IMR-90 (cell line): Measurements from ENCODE around the gene RGS3. TPM values are rescaled to one million over a fixed set of nuclear protein-coding genes. Genes with fewer than 3 reads are reported as not detected.

Source experiments
- ATAC-seq: fragments of 200-7000 bp; cut with Tn5 transposase; 2 replicates; pipeline ENCODE4 v1.9.1; 2020; ENCODE audit warnings: low read depth, mild to moderate bottlenecking, moderate library complexity
- BruUV-seq: library from RNA; stranded (reverse); fragments of 400-500 nt; replicated peaks from 2 replicates; lab custom pipeline; 2021; lab: Mats Ljungman, UMichigan
- CTCF ChIA-PET: fragments of 300-600 bp; formaldehyde crosslinking; extraction: SDS; loops from one replicate; lab custom pipeline; 2021; ENCODE audit warnings: antibody characterized with exemption; lab: Yijun Ruan, JAX
- POLR2A ChIA-PET: fragments of 300-600 bp; sonication (Branson Sonifier 250); formaldehyde crosslinking; loops from one replicate; lab custom pipeline; 2022; ENCODE audit warnings: antibody characterized with exemption; ENCODE audit not compliant: unreplicated experiment; lab: Charles Lee
- DNase-seq: peaks from one replicate; pipeline ENCODE4 v3.0.0; 2013
- H2AFZ ChIP-seq: replicated peaks from 2 replicates; pipeline ENCODE3; 2013; ENCODE audit warnings: low read length, mild to moderate bottlenecking; ENCODE audit not compliant: poor library complexity
- H2AK5ac ChIP-seq: 2 replicates; pipeline ENCODE4 v1.6.1; 2013; ENCODE audit warnings: low read depth, low read length, inconsistent platforms
- H2AK9ac ChIP-seq: replicated peaks from 2 replicates; pipeline ENCODE3; 2013; ENCODE audit warnings: mild to moderate bottlenecking, low read depth, low read length, moderate library complexity; ENCODE audit not compliant: poor library complexity
- H2BK120ac ChIP-seq: 2 replicates; pipeline ENCODE4 v1.6.1; 2013; ENCODE audit warnings: low read depth, low read length, inconsistent platforms
- H2BK15ac ChIP-seq: 3 replicates; pipeline ENCODE4 v1.6.1; 2013; ENCODE audit warnings: low read depth, low read length, inconsistent platforms
- H2BK20ac ChIP-seq: 2 replicates; pipeline ENCODE4 v1.6.1; 2013; ENCODE audit warnings: low read depth, mild to moderate bottlenecking, inconsistent platforms, low read length, moderate library complexity
- H2BK5ac ChIP-seq: 2 replicates; pipeline ENCODE4 v1.6.1; 2013; ENCODE audit warnings: mild to moderate bottlenecking, low read depth, low read length, inconsistent platforms; ENCODE audit not compliant: poor library complexity, severe bottlenecking
- H3K14ac ChIP-seq: replicated peaks from 2 replicates; pipeline ENCODE4 v1.6.1; 2013; ENCODE audit warnings: low read depth, low read length, inconsistent platforms
- H3K18ac ChIP-seq: 2 replicates; pipeline ENCODE4 v1.6.1; 2013; ENCODE audit warnings: low read depth, low read length, control low read depth
- H3K23ac ChIP-seq: 2 replicates; pipeline ENCODE4 v1.6.1; 2013; ENCODE audit warnings: low read depth, low read length, inconsistent platforms
- H3K27ac ChIP-seq: 2 replicates; pipeline ENCODE4 v1.5.1; 2013; ENCODE audit warnings: mild to moderate bottlenecking, control low read depth, low read length; ENCODE audit not compliant: insufficient read depth
- H3K27me3 ChIP-seq: 2 replicates; pipeline ENCODE4 v1.6.1; 2013; ENCODE audit warnings: low read length; ENCODE audit not compliant: control insufficient read depth, insufficient read depth
- H3K36me3 ChIP-seq: 2 replicates; pipeline ENCODE4 v1.6.1; 2013; ENCODE audit warnings: low read length, mixed read lengths; ENCODE audit not compliant: control insufficient read depth, insufficient read depth
- H3K4ac ChIP-seq: 2 replicates; pipeline ENCODE4 v1.6.1; 2013; ENCODE audit warnings: low read depth, low read length, inconsistent platforms
- H3K4me1 ChIP-seq: 2 replicates; pipeline ENCODE4 v1.6.1; 2013; ENCODE audit warnings: low read length, mixed read lengths; ENCODE audit not compliant: control insufficient read depth, insufficient read depth
- H3K4me2 ChIP-seq: 2 replicates; pipeline ENCODE4 v1.6.1; 2013; ENCODE audit warnings: low read depth, mild to moderate bottlenecking, control low read depth, low read length, moderate library complexity
- H3K4me3 ChIP-seq: 2 replicates; pipeline ENCODE4 v1.5.1; 2013; ENCODE audit warnings: low read depth, mild to moderate bottlenecking, control low read depth, low read length, moderate library complexity; ENCODE audit not compliant: insufficient read depth
- H3K56ac ChIP-seq: 2 replicates; pipeline ENCODE4 v1.6.1; 2013; ENCODE audit warnings: low read length, inconsistent platforms; ENCODE audit not compliant: insufficient read depth; ENCODE audit errors: extremely low read depth
- H3K79me1 ChIP-seq, 2 experiments: 2 replicates each; pipeline ENCODE4 v1.6.1; 2013; ENCODE audit warnings: low read length in 2 of 2, inconsistent platforms in 1 of 2, low read depth in 1 of 2
- H3K9ac ChIP-seq: 2 replicates; pipeline ENCODE4 v1.6.1; 2013; ENCODE audit warnings: low read depth, low read length, control low read depth
- H3K9me1 ChIP-seq: 2 replicates; pipeline ENCODE4 v1.6.1; 2013; ENCODE audit warnings: low read length, inconsistent platforms; ENCODE audit not compliant: insufficient read depth
- H3K9me3 ChIP-seq: 2 replicates; pipeline ENCODE4 v1.6.1; 2013; ENCODE audit warnings: low read length; ENCODE audit not compliant: control insufficient read depth, insufficient read depth
- H4K20me1 ChIP-seq: 2 replicates; pipeline ENCODE4 v1.6.1; 2013; ENCODE audit warnings: low read length, inconsistent platforms; ENCODE audit not compliant: insufficient read depth
- H4K5ac ChIP-seq: 2 replicates; pipeline ENCODE4 v1.6.1; 2013; ENCODE audit warnings: mild to moderate bottlenecking, low read depth, low read length, control low read depth
- H4K8ac ChIP-seq, 2 experiments: 2 replicates each; pipeline ENCODE4 v1.6.1; 2013; ENCODE audit warnings: low read depth in 2 of 2, low read length in 2 of 2, control low read depth in 1 of 2, inconsistent platforms in 1 of 2
- H4K91ac ChIP-seq: 2 replicates; pipeline ENCODE4 v1.6.1; 2013; ENCODE audit warnings: low read depth, low read length, inconsistent platforms; ENCODE audit not compliant: insufficient read depth
- BHLHE40 ChIP-seq: fragments of 150-350 bp; IDR thresholded peaks from 2 replicates; pipeline ENCODE4 v1.6.1; 2016; ENCODE audit warnings: mild to moderate bottlenecking, low read depth, low read length
- CHD1 ChIP-seq: IDR thresholded peaks from 2 replicates; pipeline ENCODE4 v1.6.1; 2012; ENCODE audit warnings: low read depth, low read length, improper control_type of control experiment
- MAFK ChIP-seq: IDR thresholded peaks from 2 replicates; pipeline ENCODE4 v1.6.1; 2012; ENCODE audit warnings: low read depth, low read length, improper control_type of control experiment
- MAZ ChIP-seq: IDR thresholded peaks from 2 replicates; pipeline ENCODE4 v1.6.1; 2012; ENCODE audit warnings: low read depth, mild to moderate bottlenecking, low read length, improper control_type of control experiment, moderate library complexity, borderline replicate concordance
- MXI1 ChIP-seq: IDR thresholded peaks from 2 replicates; pipeline ENCODE4 v1.6.1; 2012; ENCODE audit warnings: low read depth, mild to moderate bottlenecking, low read length, moderate library complexity, borderline replicate concordance
- NFE2L2 ChIP-seq: fragments of 150-350 bp; IDR thresholded peaks from 2 replicates; pipeline ENCODE4 v1.6.1; 2016; ENCODE audit warnings: low read depth, mild to moderate bottlenecking, low read length
- RAD21 ChIP-seq: IDR thresholded peaks from 2 replicates; pipeline ENCODE4 v1.6.1; 2012; ENCODE audit warnings: low read length, improper control_type of control experiment
- WGBS, 2 experiments: methylation state at CpG; one replicate each; pipeline versions ENCODE4 v1.1.5 to v1.1.7; 2013; ENCODE audit warnings: missing lambda C conversion rate in 2 of 2; ENCODE audit not compliant: insufficient read length in 1 of 2; ENCODE audit errors: extremely low coverage in 2 of 2; 5-methylcytosine and 5-hydroxymethylcytosine counted together
- dilution Hi-C: fragments of 300-500 bp; cut with HindIII; formaldehyde crosslinking; loops from one replicate; pipeline ENCODE4 v1.14.3; 2018; ENCODE audit warnings: low sequenced_read_pairs; ENCODE audit not compliant: unreplicated experiment
- in situ Hi-C: fragments of 300-500 bp; cut with MboI; formaldehyde crosslinking; loops from 3 replicates; pipeline ENCODE4 v1.14.3; 2019; ENCODE audit warnings: low sequenced_read_pairs, inconsistent platforms, mixed read lengths
- intact Hi-C: fragments of 100-400 bp; cut with micrococcal nuclease; formaldehyde crosslinking; loops from 2 replicates; pipeline ENCODE4 v1.10.0; 2022
- polyA plus RNA-seq, 3 experiments: library from polyadenylated mRNA; depleted of rRNA; stranded (reverse); fragments of >200 nt; gene quantifications; 2 replicates each; pipeline ENCODE4 v1.2.3, GENCODE V29; 2012; ENCODE audit warnings: low replicate concordance in 1 of 3
- total RNA-seq: library from RNA; depleted of rRNA; stranded (reverse); fragments of >200 nt; gene quantifications from 2 replicates; pipeline ENCODE4 v1.2.3, GENCODE V29; 2012
- TF ChIP-seq, protein P1 (sequence below): fragments of 150-350 bp; IDR thresholded peaks from 2 replicates; pipeline ENCODE4 v1.6.1; 2016; ENCODE audit warnings: low read depth, mild to moderate bottlenecking, low read length, moderate library complexity, borderline replicate concordance

RGS3 gene
- total and polyA plus RNA-seq, 2 of the 4 experiments (the other 2 are of a cell fraction): 51.8 to 65.6 TPM

DNA sequence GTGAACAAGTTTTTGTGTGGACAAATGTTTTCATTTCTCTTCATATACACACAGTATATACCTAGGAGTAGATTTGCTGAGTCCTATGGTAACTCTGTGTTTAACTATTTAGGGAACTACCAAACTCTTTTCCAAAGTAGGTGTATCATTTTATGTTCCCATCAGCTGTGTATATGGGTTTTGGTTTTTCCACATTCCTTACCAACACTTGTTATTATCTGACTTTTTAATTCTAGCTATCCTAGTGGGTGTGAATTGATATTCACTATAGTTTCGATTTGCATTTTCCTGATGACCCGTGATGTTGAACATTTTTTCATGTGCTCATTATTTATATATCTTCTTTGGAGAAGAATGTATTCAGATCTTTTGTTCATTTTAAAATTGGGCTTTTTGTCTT, 3.7 kb downstream of the RGS3 start:
- Histone ChIP-seq H3K27me3 (peaks cover 15% of the 10 kb centered on the region), H3K9ac (no peak overlapping the region), H3K79me1 (no peaks in the 10 kb centered on the region), H4K5ac (no peak overlapping the region), H3K4me1 (peaks cover 12% of the 10 kb centered on the region), H2BK120ac (no peak overlapping the region), H4K20me1 (no peaks in the 10 kb centered on the region), H3K18ac (no peak overlapping the region), H4K8ac (no peak overlapping the region), H3K4ac (no peak overlapping the region), H3K27ac (no peak overlapping the region), H3K56ac (no peak overlapping the region), H2BK20ac (no peak overlapping the region), H2AFZ (no peak overlapping the region), H3K4me2 (no peak overlapping the region), H3K23ac (no peak overlapping the region), H3K4me3 (no peak overlapping the region), H2AK5ac (no peak overlapping the region), H2BK5ac (no peak overlapping the region), H3K9me3 (no peaks in the 10 kb centered on the region), H3K9me1 (no peaks in the 10 kb centered on the region; the same call in 1 of the 2 replicates), H2AK9ac (no peak overlapping the region), H4K91ac (no peak overlapping the region), H3K14ac (no peak overlapping the region), H3K36me3 (no peaks in the 10 kb centered on the region), H2BK15ac (no peak overlapping the region)
- TF ChIP-seq, protein P1, sequence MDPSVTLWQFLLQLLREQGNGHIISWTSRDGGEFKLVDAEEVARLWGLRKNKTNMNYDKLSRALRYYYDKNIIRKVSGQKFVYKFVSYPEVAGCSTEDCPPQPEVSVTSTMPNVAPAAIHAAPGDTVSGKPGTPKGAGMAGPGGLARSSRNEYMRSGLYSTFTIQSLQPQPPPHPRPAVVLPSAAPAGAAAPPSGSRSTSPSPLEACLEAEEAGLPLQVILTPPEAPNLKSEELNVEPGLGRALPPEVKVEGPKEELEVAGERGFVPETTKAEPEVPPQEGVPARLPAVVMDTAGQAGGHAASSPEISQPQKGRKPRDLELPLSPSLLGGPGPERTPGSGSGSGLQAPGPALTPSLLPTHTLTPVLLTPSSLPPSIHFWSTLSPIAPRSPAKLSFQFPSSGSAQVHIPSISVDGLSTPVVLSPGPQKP: no peak
- no peak for TF ChIP-seq NFE2L2
- TF ChIP-seq CHD1: no peak
- TF ChIP-seq BHLHE40: no peak
- TF ChIP-seq MXI1: no peak
- TF ChIP-seq MAFK: no peak
- TF ChIP-seq RAD21: no peak
- TF ChIP-seq MAZ: no peak
- intact Hi-C loops: no loop called here
- WGBS, 2 experiments: no CpG with 5 or more reads among the region's 2 CpGs
- DNase-seq (no peak), ATAC-seq (no peak)
- ChIA-PET POLR2A (no interaction called here), CTCF (no interaction called here)
- BruUV-seq: no TSS peak
- in situ Hi-C loops: no loop called here
- dilution Hi-C loops: no loop called here
